ENCODE measurements around the gene DIAPH3.

Gene DIAPH3

DNA sequence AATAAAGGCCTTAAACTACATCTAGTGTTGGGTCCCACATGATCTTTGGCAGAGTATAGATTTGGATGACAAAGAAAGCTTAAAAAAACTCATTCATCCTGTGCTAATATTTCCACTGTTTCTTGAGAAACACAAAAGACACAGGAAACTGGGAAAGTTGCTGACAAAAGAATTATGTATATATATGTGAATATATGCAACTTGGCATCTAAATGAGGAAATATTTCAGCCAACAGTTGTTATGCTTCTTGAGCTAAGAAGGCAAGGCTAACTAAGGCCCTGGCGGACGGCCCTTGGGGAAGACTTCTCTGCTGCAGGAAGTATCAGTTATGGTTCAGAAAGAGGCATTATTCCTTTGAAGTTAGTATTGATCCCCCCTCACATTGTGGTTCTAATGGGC is 491.8 kb downstream of the DIAPH3 start:
- no peak for DNase-seq (ENCODE audit: low read depth in 2 of 2)

GRCh38 chr13:59666504-59666903 is 497.2 kb downstream of the DIAPH3 start:
- no peak for DNase-seq (ENCODE audit: low read depth in 2 of 2)

DNA sequence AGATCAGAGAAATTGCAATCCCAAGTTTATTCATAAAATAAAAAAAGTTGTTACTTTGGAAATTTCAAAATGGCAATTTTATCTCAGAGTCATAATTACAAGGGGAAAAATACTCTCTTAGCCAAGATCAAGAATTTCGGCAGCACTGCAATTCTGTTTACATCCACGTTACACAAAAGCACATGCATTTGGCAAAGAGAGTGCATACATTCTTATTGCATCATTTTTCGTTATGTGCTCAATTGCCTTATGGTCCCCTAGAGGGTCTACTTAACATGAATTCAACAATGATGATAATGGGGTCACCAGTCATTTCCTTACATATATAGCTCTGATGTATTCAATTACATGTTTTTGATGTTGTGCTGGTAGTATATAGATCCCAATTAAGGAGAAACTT is 498.0 kb downstream of the DIAPH3 start:
- no peak for DNase-seq (ENCODE audit: low read depth in 2 of 2)

- DNase-seq (ENCODE audit: low read depth in 2 of 2): no peak
Measured at GRCh38 chr13:59665184-59665583, 498.5 kb downstream of the DIAPH3 start.

- DNase-seq (ENCODE audit: low read depth in 2 of 2): no peak
Measured at GRCh38 chr13:59664586-59664985, 499.1 kb downstream of the DIAPH3 start.

DNA sequence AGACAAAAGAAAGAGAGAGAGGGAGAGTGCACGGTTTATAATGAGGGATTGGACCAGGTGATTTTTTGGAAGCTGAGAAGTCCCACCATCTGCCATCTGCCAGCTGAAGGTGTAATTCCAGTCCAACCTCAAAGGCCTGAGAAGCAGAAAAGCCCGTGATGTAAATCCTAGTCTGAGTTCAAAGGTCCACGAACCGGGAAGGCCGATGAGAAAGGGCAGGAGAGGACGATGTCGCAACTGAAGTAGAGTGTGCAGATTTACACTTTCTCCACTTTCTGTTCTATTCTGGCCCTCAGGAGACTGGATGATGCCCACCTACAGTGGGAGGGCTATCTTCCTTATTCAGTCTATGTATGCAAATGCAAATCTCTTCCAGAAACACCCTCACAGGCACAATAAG is 500.0 kb downstream of the DIAPH3 start:
- no peak for DNase-seq (ENCODE audit: low read depth in 2 of 2)

DNA sequence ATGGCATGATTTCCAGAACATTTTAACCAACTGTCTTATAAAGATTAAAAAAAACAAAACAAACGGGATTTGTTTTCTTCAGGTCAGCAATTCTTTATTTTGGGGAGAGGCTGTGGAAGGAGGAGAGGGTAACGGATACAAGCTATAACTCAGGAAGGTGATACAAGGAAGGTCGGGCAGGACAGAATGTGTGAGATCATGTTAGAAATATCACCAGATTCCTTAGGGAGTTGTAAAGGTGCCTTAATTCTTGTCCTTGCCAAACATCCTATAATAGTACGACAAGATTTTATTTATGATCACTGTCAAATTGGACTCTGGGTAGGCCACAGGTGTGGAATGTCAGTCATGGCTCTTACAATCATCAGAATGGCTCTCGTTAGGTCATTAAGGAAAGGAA is 503.1 kb downstream of the DIAPH3 start:
- DNase-seq (ENCODE audit: low read depth in 2 of 2): no peak

DNA sequence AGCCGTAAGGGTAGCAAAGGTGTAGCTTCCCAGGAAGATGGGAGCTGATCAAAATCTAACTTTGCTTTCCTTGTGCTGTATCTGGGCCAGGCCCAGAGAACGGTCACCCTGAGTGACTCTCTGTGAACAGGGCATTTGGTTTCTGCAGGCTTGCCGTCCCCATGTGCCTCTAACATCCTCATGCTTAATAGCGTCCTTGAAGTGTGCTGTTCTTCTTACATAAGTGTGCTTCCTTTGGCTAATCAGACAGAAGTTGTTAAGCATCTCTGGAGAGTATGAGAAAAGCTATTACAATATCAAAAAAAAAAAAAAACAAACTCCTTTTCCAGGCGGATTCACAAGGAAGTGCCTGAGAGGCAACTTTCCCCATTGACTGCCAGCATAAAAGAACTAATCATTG is 503.7 kb downstream of the DIAPH3 start:
- no peak for DNase-seq (ENCODE audit: low read depth in 2 of 2)

- DNase-seq (ENCODE audit: low read depth in 2 of 2): no peak
Measured at GRCh38 chr13:59658738-59659330, 504.9 kb downstream of the DIAPH3 start.

DNA sequence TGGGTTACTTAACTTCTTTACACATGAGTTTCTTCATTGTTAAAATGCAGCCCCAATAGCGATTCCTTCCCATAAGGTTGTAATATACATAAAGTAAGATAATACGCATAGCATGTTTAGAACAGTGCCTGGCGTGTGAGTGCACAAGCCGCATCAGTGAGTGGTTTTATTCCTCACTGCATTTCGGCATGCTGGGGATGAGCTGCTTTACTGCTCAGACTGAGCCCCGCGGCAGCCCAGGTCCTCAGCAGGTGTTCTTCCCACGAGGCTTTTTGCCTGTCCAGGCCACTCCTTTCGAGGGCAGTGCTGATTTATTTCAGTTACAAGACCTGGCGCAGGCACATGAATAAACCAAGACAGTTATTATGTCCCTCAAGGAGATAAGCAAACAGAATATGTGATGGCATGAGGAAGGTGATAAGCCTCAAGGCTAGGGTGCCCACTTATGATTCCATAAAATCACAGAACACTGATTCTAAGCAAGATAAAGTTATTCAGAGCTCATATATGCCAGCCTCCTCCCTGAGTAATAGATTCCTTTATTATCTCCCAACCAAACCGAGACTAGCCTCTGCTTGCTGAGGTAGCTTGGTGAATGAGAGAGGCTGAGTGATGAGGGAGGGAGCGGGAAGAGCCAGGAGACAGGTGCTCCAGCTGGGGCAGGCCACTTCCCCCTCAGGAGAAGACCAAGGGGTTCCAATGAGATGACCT is 505.5 kb downstream of the DIAPH3 start:
- DNase-seq (ENCODE audit: low read depth in 2 of 2): no peak

DNA sequence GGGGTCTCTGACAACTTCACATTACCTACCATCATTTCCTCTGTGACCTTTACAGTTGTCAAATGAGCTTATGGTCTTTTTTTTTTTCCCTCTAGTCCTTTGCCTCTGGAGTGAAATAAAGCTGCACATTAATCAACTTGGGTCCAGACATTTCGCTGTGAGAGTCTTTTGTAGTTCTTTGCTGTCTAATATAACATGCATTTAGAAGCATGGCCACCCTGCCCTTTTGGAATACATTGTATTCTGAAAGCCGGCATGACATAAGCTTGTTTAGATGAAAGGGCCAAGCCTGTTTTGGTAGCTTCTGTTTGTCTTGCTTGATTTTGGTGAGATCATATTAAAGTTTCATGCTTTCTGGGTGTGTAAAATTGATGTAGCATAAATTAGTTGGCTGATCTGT is 509.8 kb downstream of the DIAPH3 start:
- no peak for DNase-seq (ENCODE audit: low read depth in 2 of 2)

GRCh38 chr13:59651479-59651878 is 512.2 kb downstream of the DIAPH3 start:
- DNase-seq (ENCODE audit: low read depth in 2 of 2): no peak

GRCh38 chr13:59643906-59644626 is 519.7 kb downstream of the DIAPH3 start:
- DNase-seq (ENCODE audit: low read depth in 2 of 2): no peak

- no peak for DNase-seq (ENCODE audit: low read depth in 2 of 2)
Measured at GRCh38 chr13:59643364-59643841, 520.3 kb downstream of the DIAPH3 start.

DNA sequence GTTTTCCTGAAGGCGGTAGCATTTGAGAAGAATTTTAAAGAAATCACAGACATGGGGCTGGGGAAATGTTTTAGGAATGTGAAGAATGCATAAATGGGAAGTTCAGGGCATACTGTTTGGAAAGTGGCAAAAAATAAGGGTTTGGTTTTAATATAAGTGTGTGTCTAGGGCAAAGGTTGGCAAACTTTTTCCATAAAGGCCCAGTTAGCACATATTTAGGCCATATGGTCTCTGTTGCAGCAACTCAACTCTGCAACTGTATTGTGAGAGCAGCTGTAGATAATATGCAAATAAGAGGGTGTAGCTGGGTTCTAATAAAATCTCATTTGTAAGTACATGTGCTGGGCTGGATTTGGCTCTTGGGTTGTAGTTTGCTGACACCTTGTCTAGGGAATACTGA is 521.9 kb downstream of the DIAPH3 start:
- no peak for DNase-seq (ENCODE audit: low read depth in 2 of 2)

- no peak for DNase-seq (ENCODE audit: low read depth in 2 of 2)
Measured at GRCh38 chr13:59641261-59641660, 522.5 kb downstream of the DIAPH3 start.

DNA sequence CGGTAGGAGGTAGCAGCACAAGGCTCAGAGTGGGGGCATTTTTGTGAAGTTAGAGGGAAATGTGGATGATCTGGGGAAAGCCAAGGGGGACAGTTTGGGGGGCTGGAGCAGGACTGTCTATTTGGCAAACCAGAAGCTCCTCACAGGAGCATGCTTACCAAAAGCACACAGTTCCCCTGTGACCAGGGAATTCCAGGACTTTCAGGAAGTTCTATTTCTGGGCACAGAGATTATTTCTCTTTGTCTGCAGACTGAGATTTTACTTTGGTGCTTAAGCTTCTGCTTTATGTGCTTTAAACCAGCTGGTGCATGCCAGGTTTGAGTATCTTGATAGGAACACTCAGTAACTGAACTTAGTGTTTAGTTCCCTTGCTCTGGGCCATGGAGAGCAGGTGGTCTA is 525.3 kb downstream of the DIAPH3 start:
- no peak for DNase-seq (ENCODE audit: low read depth in 2 of 2)

- DNase-seq (ENCODE audit: low read depth in 2 of 2): no peak
Measured at GRCh38 chr13:59635589-59635988, 528.1 kb downstream of the DIAPH3 start.

DNA sequence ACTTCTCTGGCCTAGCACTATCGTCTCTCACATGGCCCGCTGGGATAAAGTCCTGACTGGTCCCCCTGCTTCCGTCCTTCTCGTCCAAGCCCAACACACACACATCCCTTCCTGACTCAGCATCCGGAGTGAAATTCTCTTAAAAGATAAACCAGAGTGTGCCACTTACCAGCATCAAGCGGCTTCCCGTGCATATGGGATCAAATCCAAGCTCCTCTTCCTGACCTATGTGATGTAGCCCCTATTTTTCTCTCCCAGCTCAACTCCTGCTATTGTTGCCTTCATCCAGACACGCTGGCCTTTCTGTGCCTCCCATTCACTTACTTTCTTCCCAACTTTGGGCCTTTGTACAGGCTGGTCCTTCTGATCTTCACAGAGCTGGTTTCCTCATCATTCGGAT is 530.4 kb downstream of the DIAPH3 start:
- DNase-seq (ENCODE audit: low read depth in 2 of 2): no peak

GRCh38 chr13:59631271-59631670 is 532.5 kb downstream of the DIAPH3 start:
- no peak for DNase-seq (ENCODE audit: low read depth in 2 of 2)

GRCh38 chr13:59625111-59625510 is 538.6 kb downstream of the DIAPH3 start:
- no peak for DNase-seq (ENCODE audit: low read depth in 2 of 2)

DNA sequence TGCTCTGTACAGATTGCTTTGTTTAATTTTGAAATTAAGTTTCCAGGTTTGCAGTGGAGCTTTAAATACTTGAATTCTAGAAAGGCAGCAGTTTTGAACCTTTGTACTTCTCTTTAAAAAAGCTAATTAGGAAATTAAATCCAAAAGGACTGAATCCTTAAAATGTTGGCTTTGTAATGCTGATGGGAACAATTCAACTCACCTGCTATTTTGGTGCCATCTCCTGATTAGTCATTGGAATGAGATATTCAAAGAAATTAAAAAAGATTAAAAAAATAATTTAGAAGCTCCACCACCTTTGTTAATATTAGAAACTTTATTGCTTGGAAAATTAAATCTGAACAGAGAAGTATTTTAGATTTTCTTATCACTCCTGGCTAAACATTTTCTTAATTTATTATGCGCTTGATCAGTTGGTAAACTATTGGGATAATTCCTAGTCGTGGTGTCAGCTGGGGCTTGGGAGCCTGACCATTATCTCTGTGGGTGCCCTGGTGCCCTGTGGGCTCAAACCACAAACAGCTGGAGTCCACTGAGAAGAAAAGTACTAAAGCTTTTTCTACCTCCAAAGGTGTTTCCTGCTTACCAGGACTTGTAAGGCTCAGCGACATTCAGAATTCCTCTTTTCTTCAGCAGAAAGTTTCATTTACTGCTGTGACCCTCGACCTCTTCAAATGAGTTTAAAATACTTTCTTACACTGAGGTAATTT is 540.4 kb downstream of the DIAPH3 start:
- no peak for DNase-seq (ENCODE audit: low read depth in 2 of 2)
